COLO668 (cell line): ENCODE measurements around the gene FARP1.

Source experiments
- DNase-seq: peaks from one replicate; lab custom pipeline; 2025; ENCODE audit not compliant: unreplicated experiment; lab: John Stamatoyannopoulos, UW

The FARP1 gene

DNA sequence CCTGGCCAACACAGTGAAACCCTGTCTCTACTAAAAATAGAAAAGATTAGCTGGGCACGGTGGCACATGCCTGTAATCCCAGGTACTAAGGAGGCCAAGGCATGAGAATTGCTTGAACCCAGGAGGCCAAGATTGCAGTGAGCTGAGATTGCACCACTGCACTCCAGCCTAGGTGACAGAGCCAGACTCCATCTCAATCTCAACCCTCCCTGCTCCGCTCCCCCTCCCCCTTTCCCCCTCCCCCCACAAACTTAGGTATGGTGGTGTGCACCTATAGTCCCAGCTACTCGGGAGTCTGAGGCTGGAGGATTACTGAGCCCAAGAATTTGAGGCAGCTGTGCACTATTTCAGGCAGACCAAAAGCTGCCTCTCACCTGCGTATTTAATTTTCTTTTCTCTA, 55.8 kb downstream of the FARP1 start:
- DNase-seq = no peak

GRCh38 chr13:98199480-98199879, 56.6 kb downstream of the FARP1 start:
- peak; percentile 75 for DNase-seq

- no peak for DNase-seq
Observed at GRCh38 chr13:98200211-98200878, 57.5 kb downstream of the FARP1 start.

DNA sequence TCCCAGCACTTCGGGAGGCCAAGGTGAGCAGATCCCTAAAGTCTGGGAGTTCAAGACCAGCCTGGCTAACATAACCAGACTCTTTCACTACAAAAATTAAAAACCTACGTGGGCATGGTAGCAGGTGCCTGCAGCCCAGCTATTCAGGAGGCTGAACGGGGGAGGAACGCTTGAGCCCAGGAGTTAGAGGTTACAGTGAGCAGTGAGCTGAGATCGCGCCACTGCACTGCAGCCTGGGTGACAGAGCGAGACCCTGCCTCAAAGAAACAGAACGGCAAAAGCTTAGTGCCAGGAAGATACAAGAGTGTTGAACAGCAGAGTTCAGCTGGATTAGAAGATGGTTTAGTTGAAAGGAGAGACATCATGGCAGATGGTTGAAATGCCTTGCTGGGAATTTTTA, 58.3 kb downstream of the FARP1 start:
- no peak for DNase-seq

DNA sequence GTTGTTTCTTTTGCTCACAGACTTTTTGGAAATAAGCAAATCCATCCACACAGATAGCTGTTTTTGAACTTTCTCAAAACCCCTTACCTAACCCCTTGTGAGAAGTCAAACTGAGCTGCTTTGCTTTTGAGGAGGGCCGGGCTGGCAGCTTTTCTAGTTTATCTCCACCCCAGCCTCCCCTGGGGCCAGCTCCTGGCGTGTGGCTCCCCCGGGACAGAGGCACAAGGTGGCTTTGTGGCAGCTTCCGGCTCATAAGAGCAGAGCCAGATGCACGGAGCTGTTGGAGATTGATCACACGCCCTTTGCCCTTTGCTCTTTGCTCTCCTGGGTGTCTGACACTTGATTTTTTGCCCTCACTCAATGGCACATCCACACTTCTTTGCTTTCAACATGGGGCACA, 59.1 kb downstream of the FARP1 start:
- DNase-seq = no peak

GRCh38 chr13:98203646-98204326, 60.9 kb downstream of the FARP1 start:
- DNase-seq = no peak

GRCh38 chr13:98204546-98204945, 61.7 kb downstream of the FARP1 start:
- no peak for DNase-seq

DNA sequence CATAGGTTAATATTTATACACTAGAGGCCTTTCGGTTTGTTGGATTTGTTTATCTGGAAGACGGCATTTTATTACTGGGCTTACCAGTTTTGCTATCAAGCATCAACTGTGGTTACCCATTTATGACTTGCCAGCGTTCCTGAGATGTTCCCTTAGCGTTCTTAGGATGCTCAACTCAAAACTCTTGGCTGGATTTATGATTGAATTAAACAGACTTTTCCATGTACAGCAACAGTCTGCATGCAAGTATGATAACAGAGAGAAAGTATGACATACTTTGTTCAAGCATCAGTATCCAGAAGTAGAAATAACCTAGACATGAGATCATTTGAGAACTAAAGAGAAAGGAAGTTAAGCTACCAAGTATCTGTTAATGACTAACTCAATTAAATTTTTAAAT, 64.1 kb downstream of the FARP1 start:
- no peak for DNase-seq

- DNase-seq = no peak
Observed at GRCh38 chr13:98207416-98207815, 64.5 kb downstream of the FARP1 start.

GRCh38 chr13:98208606-98209005, 65.7 kb downstream of the FARP1 start:
- no peak for DNase-seq

- DNase-seq = no peak
Observed at GRCh38 chr13:98212763-98213162, 69.9 kb downstream of the FARP1 start.

GRCh38 chr13:98213354-98213753, 70.5 kb downstream of the FARP1 start:
- DNase-seq = no peak

- no peak for DNase-seq
Observed at GRCh38 chr13:98214008-98214643, 71.2 kb downstream of the FARP1 start.

GRCh38 chr13:98214707-98215106, 71.8 kb downstream of the FARP1 start:
- peak; percentile 81 for DNase-seq

- DNase-seq = no peak
Observed at GRCh38 chr13:98215508-98215907, 72.6 kb downstream of the FARP1 start.

DNA sequence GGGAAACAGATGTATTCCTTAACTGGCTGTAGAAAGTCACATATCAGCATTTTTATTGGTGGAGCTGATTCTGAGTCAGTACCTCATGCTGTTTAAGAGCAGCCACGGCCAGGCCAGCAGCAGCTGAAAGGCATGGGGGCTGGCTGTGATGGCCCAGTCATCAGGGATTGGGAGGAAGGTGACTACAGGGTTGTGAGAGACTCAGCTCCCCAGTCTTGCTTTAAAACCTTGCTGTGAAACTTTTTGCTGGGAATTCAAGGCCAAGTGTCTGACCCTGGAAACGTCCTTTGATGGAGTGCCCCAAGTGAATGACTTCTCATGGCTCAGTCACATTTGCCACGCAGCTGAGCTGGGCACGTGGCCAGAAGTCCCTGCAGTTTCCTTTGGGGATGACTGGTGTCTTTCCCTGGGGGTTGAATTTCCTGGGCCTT, 73.3 kb downstream of the FARP1 start:
- DNase-seq = peak; percentile 66

GRCh38 chr13:98216711-98217285, 73.9 kb downstream of the FARP1 start:
- DNase-seq = peak; percentile 80

- no peak for DNase-seq
Observed at GRCh38 chr13:98217597-98217996, 74.7 kb downstream of the FARP1 start.

DNA sequence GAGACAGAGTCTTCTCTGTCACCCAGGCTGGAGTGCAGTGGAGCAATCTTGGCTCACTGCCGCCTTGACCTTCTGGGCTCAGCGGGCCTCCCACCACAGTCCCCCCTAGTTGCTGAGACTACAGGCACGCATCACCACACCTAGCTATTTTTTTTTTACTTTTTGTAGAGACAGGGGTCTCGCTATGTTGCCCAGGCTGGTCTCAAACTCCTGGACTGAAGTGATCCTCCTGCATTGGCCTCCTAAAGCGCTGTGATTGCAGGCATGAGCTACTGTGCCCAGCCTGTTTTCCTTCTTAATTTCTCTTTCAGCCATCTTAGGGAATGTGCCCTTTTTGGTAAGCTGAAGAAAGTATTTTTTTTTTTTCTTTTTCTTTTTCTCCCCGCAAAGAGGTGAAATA, 76.8 kb downstream of the FARP1 start:
- DNase-seq = no peak

- no peak for DNase-seq
Observed at GRCh38 chr13:98220271-98220791, 77.4 kb downstream of the FARP1 start.

GRCh38 chr13:98221234-98221633, 78.3 kb downstream of the FARP1 start:
- no peak for DNase-seq

DNA sequence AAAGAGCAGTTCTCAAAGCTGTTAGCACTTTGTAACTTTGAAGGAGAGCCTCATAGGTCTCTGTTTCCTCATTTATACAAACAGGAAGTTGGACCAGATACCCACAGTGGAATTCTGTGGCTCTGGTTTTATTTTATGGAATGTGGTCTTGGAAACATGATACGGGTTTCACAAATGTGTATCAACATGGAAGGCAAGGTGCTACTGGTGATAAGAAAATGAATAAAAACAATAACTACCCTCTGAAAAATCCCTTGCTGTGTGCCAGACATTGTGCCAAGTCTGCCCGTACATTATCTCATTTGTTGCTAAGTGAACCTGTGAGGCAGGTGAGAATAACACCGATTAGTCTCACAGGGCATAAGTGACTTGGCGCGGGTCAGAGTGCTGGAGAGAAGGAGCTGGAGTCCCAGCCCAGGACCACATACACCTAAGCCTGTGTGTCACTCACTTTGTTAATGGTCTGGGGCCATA, 79.2 kb downstream of the FARP1 start:
- no peak for DNase-seq
